Neural progenitor cell (in vitro differentiated cells): ENCODE results near the gene LRFN2. TPM values are rescaled to one million over a fixed set of nuclear protein-coding genes. Genes with fewer than 3 reads are reported as not detected.

Experiments used
- DNase-seq: peaks from one replicate; pipeline ENCODE4 v3.0.0-alpha.2; 2016; ENCODE audit warnings: low spot score
- H2AFZ ChIP-seq: fragments of 200-600 bp; sonication (generic); replicated peaks from 2 replicates; pipeline ENCODE4 v1.6.1; 2016; ENCODE audit warnings: antibody characterized with exemption
- H3F3A ChIP-seq: fragments of 200-600 bp; sonication (generic); 2 replicates; pipeline ENCODE4 v1.6.1; 2016; ENCODE audit warnings: antibody characterized with exemption, low read depth
- H3K27ac ChIP-seq: fragments of 200-600 bp; sonication (generic); 2 replicates; pipeline ENCODE4 v1.5.1; 2016; ENCODE audit warnings: mild to moderate bottlenecking
- H3K27me3 ChIP-seq: fragments of 200-600 bp; sonication (generic); 2 replicates; pipeline ENCODE4 v1.6.1; 2016; ENCODE audit warnings: mild to moderate bottlenecking, moderate library complexity
- H3K36me3 ChIP-seq: fragments of 200-600 bp; sonication (generic); 2 replicates; pipeline ENCODE4 v1.5.1; 2016
- H3K4me1 ChIP-seq: fragments of 200-600 bp; sonication (generic); 2 replicates; pipeline ENCODE4 v1.6.1; 2016; ENCODE audit warnings: mixed run types
- H3K4me2 ChIP-seq: fragments of 200-600 bp; sonication (generic); 2 replicates; pipeline ENCODE4 v1.6.1; 2016
- H3K4me3 ChIP-seq: fragments of 200-600 bp; sonication (generic); 2 replicates; pipeline ENCODE4 v1.5.1; 2016
- H3K79me2 ChIP-seq: fragments of 200-600 bp; sonication (generic); 2 replicates; pipeline ENCODE4 v1.6.1; 2016; ENCODE audit warnings: low read depth
- H3K9ac ChIP-seq: fragments of 200-600 bp; sonication (generic); 2 replicates; pipeline ENCODE4 v1.6.1; 2016
- H3K9me3 ChIP-seq: fragments of 200-600 bp; sonication (generic); 2 replicates; pipeline ENCODE4 v1.5.1; 2016; ENCODE audit warnings: low read depth
- H4K20me1 ChIP-seq: fragments of 200-600 bp; sonication (generic); 2 replicates; pipeline ENCODE4 v1.6.1; 2016; ENCODE audit warnings: low read depth
- H3K27ac Mint-ChIP-seq: 3 replicates; pipeline ENCODE4 v1.8.0; 2021; ENCODE audit warnings: mixed read lengths
- H3K27me3 Mint-ChIP-seq: 2 replicates; pipeline ENCODE4 v1.8.0; 2022; ENCODE audit warnings: low read depth, mild to moderate bottlenecking, inconsistent platforms, moderate library complexity, mixed read lengths; ENCODE audit not compliant: insufficient read depth
- H3K36me3 Mint-ChIP-seq: 3 replicates; pipeline ENCODE4 v1.8.0; 2021; ENCODE audit warnings: mixed read lengths
- H3K4me1 Mint-ChIP-seq: 3 replicates; pipeline ENCODE4 v1.8.0; 2021; ENCODE audit warnings: mixed read lengths
- H3K4me3 Mint-ChIP-seq: 3 replicates; pipeline ENCODE4 v1.8.0; 2021; ENCODE audit warnings: mild to moderate bottlenecking, moderate library complexity, mixed read lengths
- H3K9me3 Mint-ChIP-seq: 3 replicates; pipeline ENCODE4 v1.8.0; 2020; ENCODE audit warnings: mixed read lengths
- EZH2 ChIP-seq: fragments of 200-600 bp; sonication (generic); IDR thresholded peaks from 2 replicates; pipeline ENCODE4 v1.6.1; 2017; ENCODE audit warnings: antibody characterized with exemption, mild to moderate bottlenecking, moderate library complexity
- EZH2phosphoT487 ChIP-seq: fragments of 200-600 bp; sonication (generic); IDR thresholded peaks from 2 replicates; pipeline ENCODE4 v1.6.1; 2017; ENCODE audit warnings: antibody characterized with exemption
- total RNA-seq: library from RNA; depleted of rRNA; stranded (reverse); fragments of >200 nt; gene quantifications from 2 replicates; pipeline ENCODE4 v1.2.3, GENCODE V29; 2015; ENCODE audit warnings: low replicate concordance
- TF ChIP-seq, protein P1 (sequence below): fragments of 200-600 bp; sonication (generic); IDR thresholded peaks from 2 replicates; pipeline ENCODE4 v1.5.1; 2017; ENCODE audit warnings: antibody characterized with exemption, mild to moderate bottlenecking

The LRFN2 gene
- total RNA-seq, 1 donor from 2014 or later = not detected

DNA sequence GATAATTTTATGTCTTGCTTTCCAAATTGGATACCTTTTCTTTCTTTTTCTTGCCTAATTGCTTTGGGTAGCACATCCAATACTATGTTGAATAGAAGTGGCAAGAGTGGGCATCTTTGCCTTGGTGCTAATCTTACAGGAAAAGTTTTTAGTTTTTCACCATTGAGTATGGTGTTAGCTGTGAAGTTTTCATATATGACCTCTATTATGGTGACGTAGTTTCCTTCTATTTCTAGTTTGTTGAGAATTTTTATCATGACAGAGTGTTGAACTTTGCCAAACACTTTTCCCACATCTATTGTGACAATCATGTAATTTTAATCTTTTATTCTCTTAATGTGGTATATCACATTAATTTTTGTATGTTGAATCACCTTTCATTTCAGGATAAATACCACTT, 216.1 kb downstream of the LRFN2 start:
- Histone ChIP-seq H3K79me2 (no peaks in the 10 kb centered on the region), H2AFZ (no peak overlapping the region), H3K4me1 (no peaks in the 10 kb centered on the region), H3K4me3 (no peak overlapping the region), H3K36me3 (no peaks in the 10 kb centered on the region), H3F3A (no peaks in the 10 kb centered on the region), H4K20me1 (no peaks in the 10 kb centered on the region), H3K9me3 (peaks cover 10% of the 10 kb centered on the region), H3K27ac (no peak overlapping the region), H3K27me3 (no peaks in the 10 kb centered on the region), H3K9ac (no peak overlapping the region), H3K4me2 (no peak overlapping the region)
- DNase-seq = no peak
- TF ChIP-seq, protein P1, sequence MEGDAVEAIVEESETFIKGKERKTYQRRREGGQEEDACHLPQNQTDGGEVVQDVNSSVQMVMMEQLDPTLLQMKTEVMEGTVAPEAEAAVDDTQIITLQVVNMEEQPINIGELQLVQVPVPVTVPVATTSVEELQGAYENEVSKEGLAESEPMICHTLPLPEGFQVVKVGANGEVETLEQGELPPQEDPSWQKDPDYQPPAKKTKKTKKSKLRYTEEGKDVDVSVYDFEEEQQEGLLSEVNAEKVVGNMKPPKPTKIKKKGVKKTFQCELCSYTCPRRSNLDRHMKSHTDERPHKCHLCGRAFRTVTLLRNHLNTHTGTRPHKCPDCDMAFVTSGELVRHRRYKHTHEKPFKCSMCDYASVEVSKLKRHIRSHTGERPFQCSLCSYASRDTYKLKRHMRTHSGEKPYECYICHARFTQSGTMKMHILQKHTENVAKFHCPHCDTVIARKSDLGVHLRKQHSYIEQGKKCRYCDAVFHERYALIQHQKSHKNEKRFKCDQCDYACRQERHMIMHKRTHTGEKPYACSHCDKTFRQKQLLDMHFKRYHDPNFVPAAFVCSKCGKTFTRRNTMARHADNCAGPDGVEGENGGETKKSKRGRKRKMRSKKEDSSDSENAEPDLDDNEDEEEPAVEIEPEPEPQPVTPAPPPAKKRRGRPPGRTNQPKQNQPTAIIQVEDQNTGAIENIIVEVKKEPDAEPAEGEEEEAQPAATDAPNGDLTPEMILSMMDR = no peak
- TF ChIP-seq EZH2phosphoT487 = no peak
- no peak for TF ChIP-seq EZH2
- peaks cover 2% of the 10 kb centered on the region for H3K9me3 Mint-ChIP-seq
- no peaks in the 10 kb centered on the region for H3K36me3 Mint-ChIP-seq
- no peak overlapping the region for H3K4me3 Mint-ChIP-seq
- H3K27ac Mint-ChIP-seq = no peak overlapping the region
- no peaks in the 10 kb centered on the region for H3K27me3 Mint-ChIP-seq
- no peaks in the 10 kb centered on the region for H3K4me1 Mint-ChIP-seq

DNA sequence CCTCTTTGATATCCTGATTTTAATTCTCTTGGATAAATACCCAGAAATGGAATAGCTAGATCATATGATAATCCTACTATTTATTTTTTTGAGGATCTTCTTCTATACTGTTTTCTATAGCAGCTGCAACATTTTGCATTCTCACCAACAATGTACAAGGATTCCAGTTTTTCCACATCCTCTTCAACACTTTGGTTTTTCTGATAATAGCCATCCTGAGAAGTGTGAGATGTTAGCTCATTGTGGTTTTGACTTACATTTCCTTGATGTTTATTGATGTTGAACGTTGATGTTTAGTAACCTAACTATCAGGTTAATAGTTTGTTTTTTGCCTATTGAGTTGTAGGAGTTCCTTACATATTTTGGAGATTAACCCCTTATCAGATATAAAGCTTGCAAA, 217.3 kb downstream of the LRFN2 start:
- Mint-ChIP-seq H3K36me3 (no peaks in the 10 kb centered on the region), H3K9me3 (peaks cover 2% of the 10 kb centered on the region), H3K27ac (no peak overlapping the region), H3K4me1 (no peaks in the 10 kb centered on the region), H3K4me3 (no peak overlapping the region), H3K27me3 (no peaks in the 10 kb centered on the region)
- Histone ChIP-seq H4K20me1 (no peaks in the 10 kb centered on the region), H3K27ac (no peak overlapping the region), H3K4me3 (no peak overlapping the region), H3K27me3 (no peaks in the 10 kb centered on the region), H2AFZ (no peak overlapping the region), H3K9ac (no peak overlapping the region), H3F3A (no peaks in the 10 kb centered on the region), H3K4me2 (no peak overlapping the region), H3K9me3 (peaks cover 10% of the 10 kb centered on the region), H3K36me3 (no peaks in the 10 kb centered on the region), H3K4me1 (no peaks in the 10 kb centered on the region), H3K79me2 (no peaks in the 10 kb centered on the region)
- TF ChIP-seq EZH2phosphoT487 (no peak), EZH2 (no peak)
- TF ChIP-seq, protein P1 = no peak
- DNase-seq = no peak

DNA sequence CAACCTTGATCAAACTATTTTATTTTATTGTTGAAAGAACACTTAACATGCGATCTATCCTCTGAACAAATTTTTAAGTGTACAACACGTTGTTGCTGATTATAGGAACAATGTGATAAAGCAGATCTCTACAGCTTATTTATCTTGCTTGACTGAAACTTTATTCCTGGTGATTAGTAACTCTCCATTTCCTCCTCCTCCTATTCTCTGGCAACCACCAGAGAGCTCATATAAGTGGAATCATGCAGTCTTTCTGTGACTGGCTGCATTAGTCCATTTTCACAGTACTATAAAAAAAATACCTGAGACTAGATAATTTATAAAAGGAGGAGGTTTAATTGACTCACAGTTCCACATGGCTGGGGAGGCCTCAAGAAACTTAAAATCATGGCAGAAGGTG, 218.1 kb downstream of the LRFN2 start:
- H3K27ac Mint-ChIP-seq = no peak overlapping the region
- no peaks in the 10 kb centered on the region for H3K4me1 Mint-ChIP-seq
- H3K4me1 ChIP-seq = no peaks in the 10 kb centered on the region
- H4K20me1 ChIP-seq = no peaks in the 10 kb centered on the region
- TF ChIP-seq, protein P1 = no peak
- TF ChIP-seq EZH2 (no peak), EZH2phosphoT487 (no peak)
- H3K9me3 Mint-ChIP-seq = peaks cover 2% of the 10 kb centered on the region
- H3K4me3 Mint-ChIP-seq = no peak overlapping the region
- no peaks in the 10 kb centered on the region for H3F3A ChIP-seq
- H3K27ac ChIP-seq = no peak overlapping the region
- H3K36me3 Mint-ChIP-seq = no peaks in the 10 kb centered on the region
- no peak overlapping the region for H2AFZ ChIP-seq
- no peak overlapping the region for H3K9ac ChIP-seq
- DNase-seq = no peak
- no peaks in the 10 kb centered on the region for H3K79me2 ChIP-seq
- H3K27me3 Mint-ChIP-seq = no peaks in the 10 kb centered on the region
- peaks cover 10% of the 10 kb centered on the region for H3K9me3 ChIP-seq
- no peak overlapping the region for H3K4me2 ChIP-seq
- H3K27me3 ChIP-seq = no peaks in the 10 kb centered on the region
- H3K36me3 ChIP-seq = no peaks in the 10 kb centered on the region
- H3K4me3 ChIP-seq = no peak overlapping the region

DNA sequence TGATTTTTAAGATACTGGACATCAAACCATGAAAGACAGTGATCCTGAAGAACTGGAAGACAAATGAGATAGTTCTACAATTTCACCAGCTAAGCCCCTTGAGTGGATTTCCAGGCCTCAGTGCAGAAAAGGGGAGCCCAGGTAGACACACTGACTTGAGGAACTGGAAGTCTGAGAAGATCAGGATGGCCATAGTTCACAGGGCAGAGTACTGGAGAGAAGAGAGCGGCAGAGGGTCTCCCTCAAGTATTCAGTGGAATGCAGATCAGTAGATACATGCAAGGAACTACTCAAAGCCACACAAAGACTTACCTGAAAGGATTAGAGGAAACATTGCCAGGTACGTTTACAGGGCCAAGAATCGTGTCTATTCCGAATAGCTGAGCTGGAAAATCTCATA, 224.3 kb downstream of the LRFN2 start:
- H3K27me3 ChIP-seq = no peaks in the 10 kb centered on the region
- H3K36me3 ChIP-seq = no peaks in the 10 kb centered on the region
- Mint-ChIP-seq H3K27ac (no peak overlapping the region), H3K4me1 (no peaks in the 10 kb centered on the region), H3K36me3 (no peaks in the 10 kb centered on the region), H3K9me3 (peaks cover 2% of the 10 kb centered on the region), H3K27me3 (no peaks in the 10 kb centered on the region), H3K4me3 (no peak overlapping the region)
- DNase-seq = no peak
- TF ChIP-seq, protein P1 = no peak
- TF ChIP-seq EZH2 = no peak
- no peak for TF ChIP-seq EZH2phosphoT487
- no peak overlapping the region for H3K27ac ChIP-seq
- H3K9ac ChIP-seq = no peak overlapping the region
- no peaks in the 10 kb centered on the region for H3F3A ChIP-seq
- H3K4me2 ChIP-seq = no peak overlapping the region
- no peak overlapping the region for H3K4me3 ChIP-seq
- H3K4me1 ChIP-seq = peaks cover 5% of the 10 kb centered on the region
- H3K9me3 ChIP-seq = peaks cover 10% of the 10 kb centered on the region
- H3K79me2 ChIP-seq = no peaks in the 10 kb centered on the region
- no peaks in the 10 kb centered on the region for H4K20me1 ChIP-seq
- H2AFZ ChIP-seq = no peak overlapping the region
